Ovary (tissue), 3 donors: ENCODE data around the gene UAP1L1.

ENCODE experiments used
- CTCF ChIP-seq, 3 donors: fragments of 450-650 bp in 2 of 3; fragments of 200-600 bp in 1 of 3; IDR thresholded peaks; one replicate each; pipeline versions ENCODE4 v1.5.1 to v1.8.0; 2016 to 2022; ENCODE audit warnings: antibody characterized with exemption in 3 of 3, mild to moderate bottlenecking in 1 of 3
- EP300 ChIP-seq: sonication (generic); formaldehyde crosslinking; IDR thresholded peaks from one replicate; pipeline ENCODE4 v1.6.1; 2017; ENCODE audit warnings: antibody characterized with exemption
- POLR2A ChIP-seq: fragments of 450-650 bp; IDR thresholded peaks from one replicate; pipeline ENCODE4 v1.6.1; 2017; ENCODE audit warnings: antibody characterized with exemption, mild to moderate bottlenecking, moderate library complexity
- donor health status: DM: no; HTN: no; CAD: no.

GRCh38 chr9:137109250-137110146, 32.2 kb downstream of the UAP1L1 start:
- no peak for TF ChIP-seq EP300
- TF ChIP-seq CTCF (IDR thresholded peaks at IDR 0.05), result no peak
- TF ChIP-seq POLR2A, result no peak
